K562 (cell line): Measurements from ENCODE around the gene CHRDL2. TPM values are rescaled to one million over a fixed set of nuclear protein-coding genes. Genes with fewer than 3 reads are reported as not detected.

Experiments
- ATF7 ChIP-seq: fragments of 450-650 bp; IDR thresholded peaks from 2 replicates; pipeline ENCODE4 v1.7.1; 2014; ENCODE audit warnings: mild to moderate bottlenecking, moderate library complexity
- CXXC5 ChIP-seq: fragments of 250-450 bp; sonication (Bioruptor Pico); IDR thresholded peaks from 2 replicates; pipeline ENCODE4 v1.8.0; 2022; ENCODE audit warnings: inconsistent platforms, mild to moderate bottlenecking, moderate library complexity
- ESRRA ChIP-seq: fragments of 450-650 bp; IDR thresholded peaks from 2 replicates; pipeline ENCODE4 v1.6.1; 2014; ENCODE audit warnings: low read depth, mild to moderate bottlenecking, moderate library complexity, borderline replicate concordance
- FOXK2 ChIP-seq, 2 experiments: fragments of 450-650 bp; IDR thresholded peaks in 1 of 2; conservative IDR thresholded peaks in 1 of 2; 2 replicates each; pipeline ENCODE4 v1.6.1; 2016; ENCODE audit warnings: low read depth in 2 of 2, mild to moderate bottlenecking in 1 of 2
- ILK ChIP-seq: fragments of 450-650 bp; IDR thresholded peaks from 2 replicates; pipeline ENCODE4 v1.6.1; 2016; ENCODE audit warnings: missing genetic modification characterization, low read depth, mild to moderate bottlenecking, missing compliant biosample characterization, moderate library complexity, borderline replicate concordance
- KHSRP ChIP-seq: fragments of 450-650 bp; IDR thresholded peaks from 2 replicates; pipeline ENCODE4 v1.6.1; 2017
- MTF1 ChIP-seq: fragments of 250-450 bp; sonication (Bioruptor Pico); IDR thresholded peaks from 2 replicates; pipeline ENCODE4 v1.9.0; 2021; ENCODE audit warnings: moderate library complexity, mild to moderate bottlenecking, inconsistent platforms, borderline replicate concordance
- PRDM10 ChIP-seq: fragments of 450-650 bp; IDR thresholded peaks from 2 replicates; pipeline ENCODE4 v1.6.1; 2018; ENCODE audit not compliant: partially characterized antibody
- PTTG1 ChIP-seq: fragments of 450-650 bp; IDR thresholded peaks from 2 replicates; pipeline ENCODE4 v1.6.1; 2016; ENCODE audit warnings: low read depth, mild to moderate bottlenecking, missing genetic modification characterization, missing compliant biosample characterization
- TRIM24 ChIP-seq, 2 experiments: fragments of 450-650 bp; IDR thresholded peaks; 2 replicates each; pipeline ENCODE4 v1.6.1; 2016
- polyA plus RNA-seq, 8 experiments: library from polyadenylated mRNA; depleted of rRNA in 4 of 8; stranded (reverse) in 5 of 8; unstranded in 3 of 8; fragments of >200 nt; fragmentation: Nextera tagmentation in 2 of 8; fragmentation: Illumina TruSeq in 1 of 8; extraction: Ambion mirVana in 2 of 8; extraction: Trizol in 1 of 8; gene quantifications; 2 replicates each; pipeline versions ENCODE4 v1.2.1 to v1.2.3, GENCODE V29; 2011 to 2014; ENCODE audit warnings: inconsistent platforms in 1 of 8, missing spikeins in 1 of 8
- total RNA-seq, 7 experiments: library from RNA; depleted of rRNA in 6 of 7; stranded (reverse); fragments of >200 nt in 6 of 7; fragmentation: Illumina TruSeq in 2 of 7; extraction: Trizol in 2 of 7; gene quantifications; 2 replicates each; pipeline versions ENCODE4 v1.2.1 to v1.2.3, GENCODE V29; 2011 to 2021; ENCODE audit warnings: low replicate concordance in 1 of 7
- TF ChIP-seq, protein P1 (sequence below): fragments of 200-400 bp; formaldehyde crosslinking; IDR thresholded peaks from 2 replicates; pipeline ENCODE4 v1.6.1; 2017; ENCODE audit warnings: mild to moderate bottlenecking, low read depth, low read length, moderate library complexity
- TF ChIP-seq, protein P2 (sequence below), 2 experiments: fragments of 450-650 bp; IDR thresholded peaks; 2 replicates each; pipeline ENCODE4 v1.6.1; 2016; ENCODE audit warnings: mild to moderate bottlenecking in 2 of 2, borderline replicate concordance in 1 of 2, low read depth in 1 of 2, moderate library complexity in 1 of 2

CHRDL2 gene
- total and polyA plus RNA-seq, 9 of the 15 experiments (the other 6 are each of a cell fraction or from before 2014, with no cell fraction given): not detected

- TF ChIP-seq MTF1 (CRISPR knock-in tag): no peak
- no peak for TF ChIP-seq KHSRP
- TF ChIP-seq ESRRA: no peak
- TF ChIP-seq ATF7: peak; percentile 52; the same call in 1 of the 2 replicates
- TF ChIP-seq TRIM24 (IDR thresholded peaks at IDR 0.05): peak in 1 of 2 experiments; percentile 46; a peak in 1 of 4 replicates
- TF ChIP-seq FOXK2 (conservative IDR thresholded peaks at IDR 0.05 in 1 of 2, IDR thresholded peaks at IDR 0.05 in 1 of 2; ENCODE audit: low read depth in 2 of 2): peak; percentile 31 to 45; a peak in 1 of 4 replicates
- TF ChIP-seq CXXC5 (CRISPR knock-in tag): no peak
- TF ChIP-seq, protein P1, sequence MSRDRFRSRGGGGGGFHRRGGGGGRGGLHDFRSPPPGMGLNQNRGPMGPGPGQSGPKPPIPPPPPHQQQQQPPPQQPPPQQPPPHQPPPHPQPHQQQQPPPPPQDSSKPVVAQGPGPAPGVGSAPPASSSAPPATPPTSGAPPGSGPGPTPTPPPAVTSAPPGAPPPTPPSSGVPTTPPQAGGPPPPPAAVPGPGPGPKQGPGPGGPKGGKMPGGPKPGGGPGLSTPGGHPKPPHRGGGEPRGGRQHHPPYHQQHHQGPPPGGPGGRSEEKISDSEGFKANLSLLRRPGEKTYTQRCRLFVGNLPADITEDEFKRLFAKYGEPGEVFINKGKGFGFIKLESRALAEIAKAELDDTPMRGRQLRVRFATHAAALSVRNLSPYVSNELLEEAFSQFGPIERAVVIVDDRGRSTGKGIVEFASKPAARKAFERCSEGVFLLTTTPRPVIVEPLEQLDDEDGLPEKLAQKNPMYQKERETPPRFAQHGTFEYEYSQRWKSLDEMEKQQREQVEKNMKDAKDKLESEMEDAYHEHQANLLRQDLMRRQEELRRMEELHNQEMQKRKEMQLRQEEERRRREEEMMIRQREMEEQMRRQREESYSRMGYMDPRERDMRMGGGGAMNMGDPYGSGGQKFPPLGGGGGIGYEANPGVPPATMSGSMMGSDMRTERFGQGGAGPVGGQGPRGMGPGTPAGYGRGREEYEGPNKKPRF: no peak
- peak; percentile 57 for TF ChIP-seq PRDM10
- TF ChIP-seq, protein P2, sequence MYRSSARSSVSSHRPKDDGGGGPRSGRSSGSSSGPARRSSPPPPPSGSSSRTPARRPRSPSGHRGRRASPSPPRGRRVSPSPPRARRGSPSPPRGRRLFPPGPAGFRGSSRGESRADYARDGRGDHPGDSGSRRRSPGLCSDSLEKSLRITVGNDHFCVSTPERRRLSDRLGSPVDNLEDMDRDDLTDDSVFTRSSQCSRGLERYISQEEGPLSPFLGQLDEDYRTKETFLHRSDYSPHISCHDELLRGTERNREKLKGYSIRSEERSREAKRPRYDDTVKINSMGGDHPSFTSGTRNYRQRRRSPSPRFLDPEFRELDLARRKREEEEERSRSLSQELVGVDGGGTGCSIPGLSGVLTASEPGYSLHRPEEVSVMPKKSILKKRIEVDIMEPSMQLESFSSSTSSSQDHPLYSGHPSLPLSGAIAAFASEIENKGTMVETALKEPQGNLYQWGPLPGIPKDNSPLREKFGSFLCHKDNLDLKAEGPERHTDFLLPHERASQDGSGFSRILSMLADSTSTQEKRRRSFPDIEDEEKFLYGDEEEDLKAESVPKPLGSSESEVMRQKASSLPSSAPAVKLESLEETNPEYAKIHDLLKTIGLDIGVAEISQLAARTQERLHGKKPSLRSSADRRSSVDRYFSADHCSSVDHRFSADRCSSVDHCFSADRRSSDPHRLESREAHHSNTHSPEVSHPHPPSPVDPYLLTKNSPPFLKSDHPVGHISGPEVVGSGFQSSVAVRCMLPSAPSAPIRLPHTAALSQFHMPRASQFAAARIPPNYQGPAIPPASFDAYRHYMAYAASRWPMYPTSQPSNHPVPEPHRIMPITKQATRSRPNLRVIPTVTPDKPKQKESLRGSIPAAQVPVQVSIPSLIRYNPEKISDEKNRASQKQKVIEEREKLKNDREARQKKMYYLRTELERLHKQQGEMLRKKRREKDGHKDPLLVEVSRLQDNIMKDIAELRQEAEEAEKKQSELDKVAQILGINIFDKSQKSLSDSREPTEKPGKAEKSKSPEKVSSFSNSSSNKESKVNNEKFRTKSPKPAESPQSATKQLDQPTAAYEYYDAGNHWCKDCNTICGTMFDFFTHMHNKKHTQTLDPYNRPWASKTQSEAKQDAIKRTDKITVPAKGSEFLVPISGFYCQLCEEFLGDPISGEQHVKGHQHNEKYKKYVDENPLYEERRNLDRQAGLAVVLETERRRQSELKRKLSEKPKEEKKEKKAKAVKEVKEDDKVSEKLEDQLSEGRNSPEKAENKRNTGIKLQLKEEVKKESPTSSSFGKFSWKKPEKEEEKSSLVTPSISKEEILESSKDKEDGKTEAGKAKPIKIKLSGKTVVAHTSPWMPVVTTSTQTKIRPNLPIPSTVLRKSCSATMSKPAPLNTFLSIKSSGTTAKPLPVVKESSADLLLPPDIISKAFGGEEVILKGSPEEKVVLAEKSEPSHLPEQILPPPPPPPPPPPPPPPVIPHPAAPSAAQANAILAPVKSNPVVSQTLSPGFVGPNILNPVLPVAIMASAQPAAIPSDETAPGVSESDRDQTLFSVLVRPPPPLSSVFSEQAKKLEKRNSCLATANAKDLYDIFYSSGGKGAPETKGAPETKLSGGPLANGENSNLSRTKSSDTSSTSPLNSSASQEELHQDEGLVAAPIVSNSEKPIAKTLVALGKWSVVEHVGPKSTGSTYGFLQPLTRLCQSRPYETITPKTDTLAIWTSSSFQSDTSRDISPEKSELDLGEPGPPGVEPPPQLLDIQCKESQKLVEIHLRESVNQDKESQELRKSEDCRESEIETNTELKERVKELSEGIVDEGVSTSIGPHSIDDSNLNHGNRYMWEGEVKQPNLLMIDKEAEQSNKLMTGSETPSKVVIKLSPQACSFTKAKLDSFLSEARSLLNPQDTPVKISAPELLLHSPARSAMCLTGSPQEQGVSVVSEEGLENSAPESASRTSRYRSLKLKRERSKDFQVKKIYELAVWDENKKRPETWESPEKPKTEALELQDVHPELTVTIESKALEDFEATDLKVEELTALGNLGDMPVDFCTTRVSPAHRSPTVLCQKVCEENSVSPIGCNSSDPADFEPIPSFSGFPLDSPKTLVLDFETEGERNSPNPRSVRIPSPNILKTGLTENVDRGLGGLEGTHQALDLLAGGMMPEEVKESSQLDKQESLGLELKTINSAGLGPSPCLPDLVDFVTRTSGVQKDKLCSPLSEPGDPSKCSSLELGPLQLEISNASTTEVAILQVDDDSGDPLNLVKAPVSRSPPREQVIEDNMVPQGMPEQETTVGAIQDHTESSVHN (IDR thresholded peaks at IDR 0.05; ENCODE audit: borderline replicate concordance in 1 of 2, low read depth in 1 of 2): no peak
- no peak for TF ChIP-seq ILK (tag)
- TF ChIP-seq PTTG1 (tag): no peak
Measured at GRCh38 chr11:74696939-74697675, 34.1 kb downstream of the CHRDL2 start (continued).
